Globus pallidus (tissue), 1 donor: Measurements from ENCODE around the gene MKNK2.
A peak's percentile ranks its signal among the peaks of the same experiment; 100 is the strongest.
"Not testable (repeated sequence)": the region's sequence is repeated elsewhere in the genome, so short reads cannot be mapped to it uniquely, and the experiment has no call there.

Experiments
- DNase-seq: peaks from one replicate; pipeline ENCODE4 v3.0.0-alpha.2; 2015; ENCODE audit warnings: low spot score

Gene MKNK2

DNA sequence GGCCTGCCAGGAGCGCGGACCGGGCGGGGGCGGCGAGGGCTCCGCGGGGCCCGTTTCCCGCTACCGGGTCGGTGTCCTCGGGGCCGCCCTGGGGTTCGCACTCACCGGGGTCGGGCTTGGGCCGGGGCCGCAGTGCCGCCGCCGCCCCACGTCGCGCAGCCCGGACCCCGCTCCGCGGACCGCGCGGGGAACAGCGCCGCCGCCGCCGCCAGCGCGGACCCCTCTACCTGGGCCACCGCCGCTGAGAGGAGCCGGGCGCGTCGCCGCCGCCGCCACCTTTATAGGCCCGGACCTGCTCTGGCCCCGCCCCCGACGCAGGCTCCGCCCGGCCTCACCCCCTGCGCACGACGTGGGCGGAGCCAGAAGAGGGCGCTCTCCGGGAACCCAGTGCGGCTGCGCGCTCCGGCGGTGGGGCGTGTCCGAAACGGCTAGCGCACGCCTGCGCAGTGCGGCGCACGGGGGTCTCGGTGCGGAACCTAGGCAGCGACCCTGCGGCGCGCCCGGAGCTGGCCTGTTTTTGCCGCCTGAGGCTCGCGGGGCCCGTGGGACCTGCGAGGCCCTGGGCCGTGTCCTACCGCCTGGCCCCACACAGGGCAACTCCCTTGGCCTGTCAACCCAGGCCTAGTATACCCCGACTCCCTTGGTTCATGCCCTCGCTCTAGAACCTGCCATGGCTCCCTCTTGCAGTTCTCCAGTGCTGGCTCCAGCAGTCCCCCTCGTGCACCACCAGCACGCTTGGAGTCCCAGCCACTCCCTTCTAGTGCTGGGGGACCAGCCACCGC, at the start of gene MKNK2:
Gene MKNK2, minus strand, starts transcription at position 254 of the 782 bp plus-strand sequence. CDS start 393 bp downstream, outside the sequence.
- peak; percentile 89 for DNase-seq

DNA sequence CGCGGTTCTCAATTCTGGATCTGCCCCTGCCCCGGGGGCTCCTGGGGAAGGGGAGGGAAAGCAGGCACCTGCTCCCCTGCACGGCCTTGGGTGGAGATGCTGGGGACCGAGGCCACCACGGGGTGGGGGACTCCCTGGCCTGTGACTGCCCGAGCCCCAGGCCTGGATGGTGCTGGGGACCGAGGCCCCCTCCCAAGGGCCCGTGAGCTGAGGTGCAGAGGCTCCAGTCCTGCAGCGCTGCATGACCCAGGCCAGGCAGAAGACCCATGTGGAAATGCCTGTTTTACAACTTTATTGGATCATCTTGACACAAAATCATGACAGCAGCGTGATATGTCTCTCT, 49.6 kb upstream of the MKNK2 start:
- DNase-seq = no peak

GRCh38 chr19:2099937-2100718, 49.1 kb upstream of the MKNK2 start:
- DNase-seq = no peak

GRCh38 chr19:2099054-2099501, 48.0 kb upstream of the MKNK2 start:
- no peak for DNase-seq

DNA sequence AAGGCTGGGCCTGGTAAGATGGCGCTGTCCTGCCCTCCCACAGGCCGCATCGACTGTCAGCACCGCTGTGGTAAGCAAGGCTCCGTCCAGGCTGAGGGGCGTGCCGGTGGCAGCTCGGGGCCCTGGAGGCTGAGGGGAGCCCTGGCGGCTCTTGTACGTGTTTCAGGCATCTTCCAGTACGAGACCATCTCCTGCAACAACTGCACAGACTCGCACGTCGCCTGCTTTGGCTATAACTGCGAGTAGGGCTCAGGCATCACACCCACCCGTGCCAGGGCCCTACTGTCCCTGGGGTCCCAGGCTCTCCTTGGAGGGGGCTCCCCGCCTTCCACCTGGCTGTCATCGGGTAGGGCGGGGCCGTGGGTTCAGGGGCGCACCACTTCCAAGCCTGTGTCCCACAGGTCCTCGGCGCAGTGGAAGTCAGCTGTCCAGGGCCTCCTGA, 46.9 kb upstream of the MKNK2 start:
- DNase-seq = no peak

DNA sequence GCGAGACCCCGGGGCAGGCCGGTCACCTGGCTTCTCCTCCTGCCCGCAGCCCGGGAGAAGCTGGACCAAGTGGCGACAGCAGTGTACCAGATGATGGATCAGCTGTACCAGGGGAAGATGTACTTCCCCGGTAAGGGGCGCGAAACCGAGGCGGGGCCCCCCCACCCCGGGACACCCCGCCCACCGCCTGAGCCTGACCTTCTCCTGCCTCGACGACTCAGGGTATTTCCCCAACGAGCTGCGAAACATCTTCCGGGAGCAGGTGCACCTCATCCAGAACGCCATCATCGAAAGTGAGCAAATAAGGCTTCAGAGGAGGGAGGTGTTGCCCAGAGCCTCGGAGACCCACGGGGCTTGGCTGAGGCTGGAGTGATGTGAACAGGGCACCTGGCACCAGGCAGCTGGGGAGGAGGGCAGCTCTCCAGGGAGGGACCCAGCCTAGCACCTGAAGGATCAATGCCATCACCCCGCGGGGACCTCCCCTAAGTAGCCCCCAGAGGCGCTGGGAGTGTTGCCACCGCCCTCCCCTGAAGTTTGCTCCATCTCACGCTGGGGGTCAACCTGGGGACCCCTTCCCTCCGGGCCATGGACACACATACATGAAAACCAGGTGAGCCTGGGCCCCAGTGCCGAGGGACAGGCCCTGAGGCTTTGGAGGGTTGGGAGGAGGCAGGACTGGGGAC, 46.3 kb upstream of the MKNK2 start:
- no peak for DNase-seq

DNA sequence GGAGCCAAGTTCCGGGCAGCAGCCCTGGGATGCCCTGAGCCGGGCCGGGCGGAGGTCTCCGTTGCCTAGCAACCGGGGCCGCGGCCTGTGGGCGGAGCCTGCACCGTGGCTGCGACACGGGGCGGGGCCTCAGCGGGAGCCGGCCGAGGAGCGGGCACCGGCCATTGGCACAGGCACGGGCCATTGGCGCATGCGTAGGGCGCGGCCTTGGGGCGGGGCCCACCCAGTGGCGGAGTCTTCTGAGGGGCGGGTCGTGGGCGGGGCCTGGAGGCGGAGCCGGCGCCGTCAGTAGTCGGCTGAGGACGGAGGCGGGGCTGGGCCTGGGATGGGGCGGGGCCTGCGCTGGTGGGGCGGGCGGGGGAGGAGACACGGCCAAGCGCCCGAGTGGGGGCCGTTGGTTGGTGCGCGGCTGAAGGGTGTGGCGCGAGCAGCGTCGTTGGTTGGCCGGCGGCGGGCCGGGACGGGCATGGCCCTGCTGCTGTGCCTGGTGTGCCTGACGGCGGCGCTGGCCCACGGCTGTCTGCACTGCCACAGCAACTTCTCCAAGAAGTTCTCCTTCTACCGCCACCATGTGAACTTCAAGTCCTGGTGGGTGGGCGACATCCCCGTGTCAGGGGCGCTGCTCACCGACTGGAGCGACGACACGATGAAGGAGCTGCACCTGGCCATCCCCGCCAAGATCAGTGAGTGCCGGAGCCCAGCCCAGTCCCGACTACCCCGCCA, 45.6 kb upstream of the MKNK2 start, which contains the start of gene IZUMO4:
Gene IZUMO4, plus strand, starts transcription at position 436 of the 723 bp plus-strand sequence. Its CDS starts 31 bp downstream, at position 467.
- DNase-seq = peak; percentile 98

DNA sequence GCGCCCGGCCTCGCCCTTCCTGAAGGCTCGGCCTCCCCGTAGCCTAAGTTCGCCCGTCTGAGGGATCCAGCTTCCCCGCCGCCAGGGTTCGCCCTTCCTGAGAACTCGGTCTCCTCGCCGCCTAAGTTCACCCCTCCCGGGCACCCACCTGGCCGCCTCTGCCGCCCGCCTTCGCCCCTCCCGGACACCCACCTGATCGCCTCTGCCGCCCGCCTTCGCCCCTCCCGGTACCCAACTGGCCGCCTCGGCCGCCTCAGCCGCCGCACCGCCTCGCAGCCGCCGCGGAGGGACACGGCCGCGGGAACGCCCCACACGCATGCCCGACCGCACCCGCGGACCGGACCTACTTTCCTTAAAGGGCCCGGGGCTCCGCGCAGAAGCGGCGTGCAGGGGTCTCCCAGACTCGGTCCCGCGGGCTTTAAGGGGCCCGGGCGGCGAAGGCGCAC, 45.0 kb upstream of the MKNK2 start, which contains the start of gene MOB3A:
Gene MOB3A, minus strand, starts transcription at position 293 of the 446 bp plus-strand sequence. CDS start 17,766 bp downstream, outside the sequence.
- DNase-seq = no peak

DNA sequence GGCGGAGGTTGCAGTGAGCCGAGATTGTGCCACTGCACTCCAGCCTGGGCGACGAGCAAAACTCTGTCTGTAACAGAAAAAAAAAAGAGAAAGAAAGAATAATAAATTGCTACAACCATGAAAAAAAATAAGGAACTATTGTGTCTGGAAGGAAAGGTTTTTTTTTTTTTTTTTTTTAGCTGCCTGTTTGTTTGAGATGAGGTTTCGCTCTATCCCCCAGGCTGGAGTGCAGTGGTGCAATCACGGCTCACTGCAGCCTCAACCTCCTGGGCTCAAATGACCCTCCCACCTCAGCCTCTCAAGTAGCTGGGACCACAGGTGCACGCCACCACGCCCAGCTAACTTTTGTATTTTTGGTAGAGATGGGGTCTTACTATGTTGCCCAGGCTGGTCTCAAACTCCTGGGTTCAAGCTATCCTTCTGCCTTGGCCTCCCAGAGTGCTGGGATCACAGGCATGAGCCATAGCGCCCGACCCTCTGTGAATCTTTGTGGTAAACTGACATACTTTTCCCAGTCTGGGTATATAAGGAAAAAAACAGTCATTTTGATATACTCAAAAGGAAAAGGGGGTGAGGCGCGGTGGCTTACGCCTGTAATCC, 41.0 kb upstream of the MKNK2 start:
- DNase-seq = not testable (repeated sequence)

DNA sequence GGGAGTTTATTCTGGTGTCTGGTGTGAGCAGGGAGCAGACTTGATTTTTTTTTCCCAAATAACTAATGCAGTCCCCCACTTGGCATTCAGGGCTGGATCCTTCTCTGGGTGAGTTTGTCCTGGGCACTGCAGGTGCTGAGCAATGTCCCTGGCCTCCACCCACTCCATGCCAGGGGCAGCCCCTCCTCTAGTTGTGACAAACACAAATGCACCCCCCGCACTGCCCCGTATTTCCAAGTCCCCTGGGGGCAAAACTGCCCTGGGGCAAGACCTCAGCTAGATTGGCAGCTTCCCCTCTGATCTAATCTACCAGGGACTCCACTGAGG, 38.6 kb upstream of the MKNK2 start:
- DNase-seq = no peak

- DNase-seq = no peak
Measured at GRCh38 chr19:2089001-2089711, 38.1 kb upstream of the MKNK2 start.

DNA sequence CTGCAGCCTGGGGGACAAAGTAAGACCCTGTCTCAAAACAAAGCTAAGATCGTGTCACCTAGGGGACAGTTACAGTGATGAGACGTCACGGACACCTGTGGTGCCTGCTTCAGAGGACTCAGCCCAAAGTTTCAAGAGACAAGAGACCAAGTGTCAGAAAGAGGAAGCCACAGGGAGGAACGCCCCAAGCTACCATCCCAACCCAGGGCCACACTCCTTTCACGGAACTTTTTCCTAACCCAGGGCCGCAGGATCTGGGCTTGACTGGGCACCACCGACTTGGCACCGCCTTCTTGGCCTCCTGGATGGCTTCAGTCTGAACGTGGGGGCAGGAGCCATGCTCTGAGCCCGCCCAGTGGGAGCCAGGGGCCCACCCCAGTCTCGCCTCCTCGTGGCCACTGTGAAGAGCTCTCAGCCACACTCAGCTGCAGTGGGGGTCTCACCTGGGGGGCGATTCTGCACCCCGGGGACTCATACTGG, 36.6 kb upstream of the MKNK2 start:
- no peak for DNase-seq

DNA sequence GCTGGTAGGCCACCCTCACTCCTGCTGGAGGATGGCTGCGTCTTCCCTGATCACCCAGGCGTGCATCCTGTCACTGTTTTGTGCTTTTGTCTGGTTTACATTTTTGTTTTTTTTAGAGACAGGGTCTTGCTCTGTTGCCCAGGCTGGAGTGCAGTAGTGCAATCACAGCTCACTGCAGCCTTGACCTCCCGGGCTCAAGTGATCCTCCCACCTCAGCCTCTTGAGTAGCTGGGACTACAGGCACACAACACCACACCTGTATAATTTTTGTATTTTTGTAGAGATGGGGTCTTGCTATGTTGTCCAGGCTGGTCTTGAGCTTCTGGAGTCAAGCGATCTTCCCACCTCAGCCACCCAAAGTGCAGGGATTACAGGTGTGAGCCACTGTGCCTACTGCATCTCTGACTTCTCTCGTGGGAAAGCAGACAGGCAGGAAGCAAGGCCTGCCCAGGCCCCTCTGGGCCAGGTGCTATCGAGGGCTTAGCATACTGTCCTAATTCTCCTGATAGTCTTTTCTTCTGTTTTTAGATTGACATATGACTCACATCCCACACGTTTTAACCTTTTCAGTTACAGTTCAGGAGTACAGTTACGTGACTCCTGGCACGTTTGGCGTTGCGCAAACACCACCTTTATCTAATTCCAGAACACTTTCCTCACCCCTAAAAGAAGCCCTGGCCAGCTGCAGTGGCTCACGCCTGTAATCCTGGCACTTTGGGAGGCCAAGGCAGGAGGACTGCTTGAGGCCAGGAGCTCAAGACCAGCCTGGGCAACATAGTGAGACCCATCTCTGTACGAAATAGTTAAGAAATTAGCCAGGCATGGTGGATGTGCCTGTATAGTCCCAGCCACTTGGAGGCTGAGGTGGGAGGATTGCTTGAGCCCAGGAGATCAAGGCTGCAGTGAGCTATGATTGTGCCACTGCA, 35.9 kb upstream of the MKNK2 start:
- DNase-seq = not testable (repeated sequence)

DNA sequence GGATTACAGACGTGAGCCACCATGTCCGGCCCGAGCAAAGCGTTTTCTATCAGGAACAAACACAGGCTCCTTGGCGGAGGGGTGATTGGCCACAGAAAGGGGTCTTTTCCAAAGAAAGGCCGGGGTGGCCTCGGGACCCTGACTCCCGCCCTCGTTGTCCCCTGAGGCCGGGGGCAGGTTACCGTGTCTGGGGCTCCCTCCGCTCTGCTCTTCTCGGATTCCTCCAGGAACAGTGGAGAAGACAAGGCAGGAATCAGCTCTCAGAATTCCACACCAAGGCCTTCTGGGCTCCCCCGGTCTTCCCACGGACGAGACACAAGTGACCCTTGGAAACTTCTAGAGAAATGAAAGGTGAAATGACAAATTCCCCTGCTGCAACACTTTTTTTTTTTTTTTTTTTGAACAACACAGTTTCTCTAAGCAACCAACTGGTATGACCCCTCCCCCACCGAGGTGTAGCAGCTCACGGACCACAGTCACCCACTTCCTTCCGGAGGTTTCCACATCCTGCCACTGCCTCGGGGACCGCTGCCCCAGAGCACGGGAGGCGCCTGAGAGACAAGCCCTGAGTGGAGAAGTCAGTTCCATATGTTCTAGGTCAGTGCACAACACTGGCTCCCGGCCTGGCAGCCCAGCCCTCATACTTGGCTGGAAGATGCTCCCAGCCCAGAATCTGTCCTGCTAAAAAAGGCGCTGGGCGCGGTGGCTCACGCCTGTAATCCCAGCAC, 34.1 kb upstream of the MKNK2 start:
- DNase-seq = no peak

DNA sequence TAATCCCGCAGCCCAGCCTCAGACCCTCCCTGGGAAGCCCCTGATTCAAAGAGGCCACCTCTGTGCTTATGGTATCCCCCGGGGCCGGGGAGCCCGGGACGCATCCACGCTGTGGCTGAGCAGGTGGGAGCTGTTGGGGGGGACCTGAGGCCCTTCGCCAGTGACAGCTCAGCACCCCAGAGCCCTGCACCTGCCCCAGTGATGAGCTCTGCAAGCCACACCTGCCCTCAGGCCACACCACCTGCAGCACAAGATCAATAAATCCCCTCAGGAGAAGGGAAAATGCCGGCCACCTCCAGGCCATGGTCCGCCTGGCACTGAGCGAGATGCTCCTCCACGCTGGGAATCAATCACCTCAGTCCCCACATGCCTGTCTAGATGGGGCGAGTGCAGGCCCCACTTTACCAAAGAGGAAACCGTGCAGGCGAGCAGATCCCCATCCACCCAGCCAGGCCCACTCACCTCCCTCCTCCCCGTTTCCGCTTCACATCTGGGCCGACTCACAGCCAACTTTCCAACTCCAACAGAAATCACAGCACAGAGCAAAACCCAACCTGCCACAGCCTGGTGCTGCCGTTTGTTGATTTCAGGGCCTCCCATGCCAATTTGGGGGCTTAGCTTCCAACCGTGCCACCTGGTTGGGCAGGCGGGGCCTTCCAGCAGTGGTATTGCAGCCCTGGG, 32.3 kb upstream of the MKNK2 start:
- DNase-seq = no peak

- no peak for DNase-seq
Measured at GRCh38 chr19:2081873-2082810, 31.1 kb upstream of the MKNK2 start.
